UCSD-AML1 (cell line): Measurements from ENCODE around the gene DHX16.

ENCODE experiments used
- DNase-seq: peaks from one replicate; lab custom pipeline; 2025; ENCODE audit not compliant: unreplicated experiment; lab: John Stamatoyannopoulos, UW

DHX16 gene

GRCh38 chr6:30610065-30610464, 62.7 kb downstream of the DHX16 start:
- DNase-seq: no peak

GRCh38 chr6:30603961-30604360, 68.8 kb downstream of the DHX16 start:
- no peak for DNase-seq
